HEK293 (cell line): ENCODE data around the gene OCRL.

ENCODE experiments used
- CTCF ChIA-PET: fragments of 350-600 bp; formaldehyde crosslinking; extraction: SDS; loops from one replicate; lab custom pipeline; 2021; ENCODE audit warnings: antibody characterized with exemption; lab: Yijun Ruan, JAX
- POLR2A ChIA-PET: fragments of 300-600 bp; formaldehyde crosslinking; extraction: SDS; loops from one replicate; lab custom pipeline; 2020; ENCODE audit warnings: antibody characterized with exemption, inconsistent platforms; lab: Yijun Ruan, JAX
- H3K27ac ChIP-seq: fragments of 200-500 bp; sonication (Bioruptor generic); 2 replicates; pipeline ENCODE4 v1.5.1; 2014; ENCODE audit warnings: low read depth, low read length, control low read depth, inconsistent platforms; ENCODE audit errors: extremely low read depth
- H3K36me3 ChIP-seq, 2 experiments: fragments of 200-500 bp in 1 of 2; sonication (Bioruptor generic) in 1 of 2; 1 replicate in 1 of 2; 2 replicates in 1 of 2; pipeline ENCODE4 v1.5.1; 2014 to 2017; ENCODE audit warnings: inconsistent platforms in 2 of 2, low read length in 2 of 2; ENCODE audit not compliant: control insufficient read depth in 2 of 2, insufficient read depth in 1 of 2
- H3K4me1 ChIP-seq: fragments of 200-500 bp; sonication (Bioruptor generic); 2 replicates; pipeline ENCODE4 v1.5.1; 2014; ENCODE audit warnings: mild to moderate bottlenecking, low read length, inconsistent platforms; ENCODE audit not compliant: control insufficient read depth, insufficient read depth
- H3K4me3 ChIP-seq: 2 replicates; pipeline ENCODE4 v1.5.1; 2011; ENCODE audit warnings: low read depth, mild to moderate bottlenecking, control low read depth, low read length, moderate library complexity
- H3K9me3 ChIP-seq: fragments of 200-500 bp; sonication (Bioruptor generic); 2 replicates; pipeline ENCODE4 v1.5.1; 2014; ENCODE audit warnings: low read depth, low read length, inconsistent platforms; ENCODE audit not compliant: control insufficient read depth, insufficient read depth
- KLF16 ChIP-seq: fragments of 450-650 bp; formaldehyde crosslinking; IDR thresholded peaks from 2 replicates; pipeline ENCODE4 v1.5.1; 2017; ENCODE audit warnings: missing biosample characterization, missing genetic modification characterization
- KLF7 ChIP-seq: fragments of 450-650 bp; formaldehyde crosslinking; IDR thresholded peaks from 2 replicates; pipeline ENCODE4 v1.5.1; 2016; ENCODE audit warnings: missing biosample characterization, missing genetic modification characterization, borderline replicate concordance
- REPIN1 ChIP-seq: fragments of 450-650 bp; formaldehyde crosslinking; IDR thresholded peaks from 2 replicates; pipeline ENCODE4 v1.5.1; 2017; ENCODE audit warnings: missing biosample characterization, missing genetic modification characterization, low read depth
- ZFP41 ChIP-seq: fragments of 450-650 bp; formaldehyde crosslinking; IDR thresholded peaks from 2 replicates; pipeline ENCODE4 v1.5.1; 2016; ENCODE audit warnings: missing biosample characterization, missing genetic modification characterization, borderline replicate concordance
- ZNF324 ChIP-seq: fragments of 450-650 bp; formaldehyde crosslinking; IDR thresholded peaks from 2 replicates; pipeline ENCODE4 v1.5.1; 2016; ENCODE audit warnings: missing biosample characterization, missing genetic modification characterization
- ZNF423 ChIP-seq: fragments of 450-650 bp; formaldehyde crosslinking; IDR thresholded peaks from 2 replicates; pipeline ENCODE4 v1.5.1; 2016; ENCODE audit warnings: missing biosample characterization, missing genetic modification characterization
- ZNF514 ChIP-seq: fragments of 450-650 bp; formaldehyde crosslinking; IDR thresholded peaks from 2 replicates; pipeline ENCODE4 v1.5.1; 2016; ENCODE audit warnings: missing biosample characterization, missing genetic modification characterization
- ZNF654 ChIP-seq: fragments of 450-650 bp; formaldehyde crosslinking; IDR thresholded peaks from 2 replicates; pipeline ENCODE4 v1.5.1; 2016; ENCODE audit warnings: low read depth, missing biosample characterization, missing genetic modification characterization
- ZNF664 ChIP-seq: fragments of 450-650 bp; formaldehyde crosslinking; IDR thresholded peaks from 2 replicates; pipeline ENCODE4 v1.5.1; 2016; ENCODE audit warnings: missing biosample characterization, missing genetic modification characterization
- ZNF677 ChIP-seq: fragments of 450-650 bp; IDR thresholded peaks from 2 replicates; pipeline ENCODE4 v1.5.0; 2018; ENCODE audit warnings: missing biosample characterization, mild to moderate bottlenecking, missing genetic modification characterization, moderate library complexity
- ZNF777 ChIP-seq: fragments of 450-650 bp; formaldehyde crosslinking; IDR thresholded peaks from 2 replicates; pipeline ENCODE4 v1.5.1; 2017; ENCODE audit warnings: missing biosample characterization, missing genetic modification characterization, borderline replicate concordance
- ZNF837 ChIP-seq: fragments of 450-650 bp; formaldehyde crosslinking; IDR thresholded peaks from 2 replicates; pipeline ENCODE4 v1.5.1; 2016; ENCODE audit warnings: missing biosample characterization, missing genetic modification characterization
- ZXDB ChIP-seq: fragments of 450-650 bp; formaldehyde crosslinking; IDR thresholded peaks from 2 replicates; pipeline ENCODE4 v1.5.1; 2016; ENCODE audit warnings: missing biosample characterization, missing genetic modification characterization
- TF ChIP-seq, protein P1 (sequence below): fragments of 450-650 bp; formaldehyde crosslinking; IDR thresholded peaks from 2 replicates; pipeline ENCODE4 v1.5.1; 2017; ENCODE audit warnings: missing biosample characterization, missing genetic modification characterization
- TF ChIP-seq, protein P2 (sequence below): fragments of 450-650 bp; formaldehyde crosslinking; IDR thresholded peaks from 2 replicates; pipeline ENCODE4 v1.5.1; 2016; ENCODE audit warnings: missing biosample characterization, missing genetic modification characterization
- TF ChIP-seq, protein P3 (sequence below): fragments of 450-650 bp; formaldehyde crosslinking; IDR thresholded peaks from 2 replicates; pipeline ENCODE4 v1.5.1; 2016; ENCODE audit warnings: missing biosample characterization, missing genetic modification characterization, borderline replicate concordance
- TF ChIP-seq, protein P4 (sequence below): fragments of 450-650 bp; formaldehyde crosslinking; IDR thresholded peaks from 2 replicates; pipeline ENCODE4 v1.5.1; 2016; ENCODE audit warnings: missing biosample characterization, missing genetic modification characterization

Gene OCRL

DNA sequence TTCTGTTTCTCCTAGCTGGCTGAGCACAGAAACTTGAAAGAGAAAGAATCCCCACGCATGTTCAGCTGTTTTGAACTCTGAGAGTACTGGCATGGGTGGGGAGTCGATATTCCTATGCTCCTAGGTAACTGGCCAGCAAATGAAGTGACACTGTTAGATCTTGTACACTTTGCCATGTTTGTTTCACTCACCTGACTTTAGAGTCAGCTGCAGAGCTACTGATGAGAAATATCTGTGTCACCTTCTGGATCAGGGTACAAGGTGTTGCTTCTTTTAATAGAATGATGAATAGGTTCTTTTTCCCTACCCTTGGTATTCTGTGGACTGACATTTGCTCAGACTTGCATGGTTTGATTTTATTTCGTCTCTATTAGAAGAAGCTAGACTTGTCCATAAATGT, 28.3 kb downstream of the OCRL start:
- Histone ChIP-seq H3K27ac (no peak overlapping the region), H3K36me3 (peaks cover 15 to 65% of the 10 kb centered on the region in 2 experiments), H3K4me3 (no peak overlapping the region), H3K4me1 (no peaks in the 10 kb centered on the region), H3K9me3 (no peaks in the 10 kb centered on the region; the same call in 1 of the 2 replicates)
- ChIA-PET POLR2A (no interaction called here), CTCF (interaction anchor here (0.6 kb wide), 1 partner anchor 107 kb away, joined by 3 read pairs; no protein-coding TSS in a partner anchor)
- TF ChIP-seq, protein P1, sequence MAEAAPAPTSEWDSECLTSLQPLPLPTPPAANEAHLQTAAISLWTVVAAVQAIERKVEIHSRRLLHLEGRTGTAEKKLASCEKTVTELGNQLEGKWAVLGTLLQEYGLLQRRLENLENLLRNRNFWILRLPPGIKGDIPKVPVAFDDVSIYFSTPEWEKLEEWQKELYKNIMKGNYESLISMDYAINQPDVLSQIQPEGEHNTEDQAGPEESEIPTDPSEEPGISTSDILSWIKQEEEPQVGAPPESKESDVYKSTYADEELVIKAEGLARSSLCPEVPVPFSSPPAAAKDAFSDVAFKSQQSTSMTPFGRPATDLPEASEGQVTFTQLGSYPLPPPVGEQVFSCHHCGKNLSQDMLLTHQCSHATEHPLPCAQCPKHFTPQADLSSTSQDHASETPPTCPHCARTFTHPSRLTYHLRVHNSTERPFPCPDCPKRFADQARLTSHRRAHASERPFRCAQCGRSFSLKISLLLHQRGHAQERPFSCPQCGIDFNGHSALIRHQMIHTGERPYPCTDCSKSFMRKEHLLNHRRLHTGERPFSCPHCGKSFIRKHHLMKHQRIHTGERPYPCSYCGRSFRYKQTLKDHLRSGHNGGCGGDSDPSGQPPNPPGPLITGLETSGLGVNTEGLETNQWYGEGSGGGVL (tag by site-specific recombination) = no peak
- TF ChIP-seq ZNF777 (tag by site-specific recombination) = no peak
- TF ChIP-seq KLF16 (tag by site-specific recombination) = no peak
- no peak for TF ChIP-seq ZXDB (tag by site-specific recombination)
- TF ChIP-seq ZNF654 (tag by site-specific recombination) = no peak
- TF ChIP-seq ZNF677 (tag by site-specific recombination) = no peak
- no peak for TF ChIP-seq ZFP41
- TF ChIP-seq, protein P2, sequence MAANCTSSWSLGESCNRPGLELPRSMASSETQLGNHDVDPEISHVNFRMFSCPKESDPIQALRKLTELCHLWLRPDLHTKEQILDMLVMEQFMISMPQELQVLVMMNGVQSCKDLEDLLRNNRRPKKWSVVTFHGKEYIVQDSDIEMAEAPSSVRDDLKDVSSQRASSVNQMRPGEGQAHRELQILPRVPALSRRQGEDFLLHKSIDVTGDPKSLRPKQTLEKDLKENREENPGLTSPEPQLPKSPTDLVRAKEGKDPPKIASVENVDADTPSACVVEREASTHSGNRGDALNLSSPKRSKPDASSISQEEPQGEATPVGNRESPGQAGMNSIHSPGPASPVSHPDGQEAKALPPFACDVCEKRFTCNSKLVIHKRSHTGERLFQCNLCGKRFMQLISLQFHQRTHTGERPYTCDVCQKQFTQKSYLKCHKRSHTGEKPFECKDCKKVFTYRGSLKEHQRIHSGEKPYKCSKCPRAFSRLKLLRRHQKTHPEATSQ = no peak
- no peak for TF ChIP-seq ZNF664 (tag by site-specific recombination)
- TF ChIP-seq ZNF514 (tag by site-specific recombination) = no peak
- TF ChIP-seq, protein P3, sequence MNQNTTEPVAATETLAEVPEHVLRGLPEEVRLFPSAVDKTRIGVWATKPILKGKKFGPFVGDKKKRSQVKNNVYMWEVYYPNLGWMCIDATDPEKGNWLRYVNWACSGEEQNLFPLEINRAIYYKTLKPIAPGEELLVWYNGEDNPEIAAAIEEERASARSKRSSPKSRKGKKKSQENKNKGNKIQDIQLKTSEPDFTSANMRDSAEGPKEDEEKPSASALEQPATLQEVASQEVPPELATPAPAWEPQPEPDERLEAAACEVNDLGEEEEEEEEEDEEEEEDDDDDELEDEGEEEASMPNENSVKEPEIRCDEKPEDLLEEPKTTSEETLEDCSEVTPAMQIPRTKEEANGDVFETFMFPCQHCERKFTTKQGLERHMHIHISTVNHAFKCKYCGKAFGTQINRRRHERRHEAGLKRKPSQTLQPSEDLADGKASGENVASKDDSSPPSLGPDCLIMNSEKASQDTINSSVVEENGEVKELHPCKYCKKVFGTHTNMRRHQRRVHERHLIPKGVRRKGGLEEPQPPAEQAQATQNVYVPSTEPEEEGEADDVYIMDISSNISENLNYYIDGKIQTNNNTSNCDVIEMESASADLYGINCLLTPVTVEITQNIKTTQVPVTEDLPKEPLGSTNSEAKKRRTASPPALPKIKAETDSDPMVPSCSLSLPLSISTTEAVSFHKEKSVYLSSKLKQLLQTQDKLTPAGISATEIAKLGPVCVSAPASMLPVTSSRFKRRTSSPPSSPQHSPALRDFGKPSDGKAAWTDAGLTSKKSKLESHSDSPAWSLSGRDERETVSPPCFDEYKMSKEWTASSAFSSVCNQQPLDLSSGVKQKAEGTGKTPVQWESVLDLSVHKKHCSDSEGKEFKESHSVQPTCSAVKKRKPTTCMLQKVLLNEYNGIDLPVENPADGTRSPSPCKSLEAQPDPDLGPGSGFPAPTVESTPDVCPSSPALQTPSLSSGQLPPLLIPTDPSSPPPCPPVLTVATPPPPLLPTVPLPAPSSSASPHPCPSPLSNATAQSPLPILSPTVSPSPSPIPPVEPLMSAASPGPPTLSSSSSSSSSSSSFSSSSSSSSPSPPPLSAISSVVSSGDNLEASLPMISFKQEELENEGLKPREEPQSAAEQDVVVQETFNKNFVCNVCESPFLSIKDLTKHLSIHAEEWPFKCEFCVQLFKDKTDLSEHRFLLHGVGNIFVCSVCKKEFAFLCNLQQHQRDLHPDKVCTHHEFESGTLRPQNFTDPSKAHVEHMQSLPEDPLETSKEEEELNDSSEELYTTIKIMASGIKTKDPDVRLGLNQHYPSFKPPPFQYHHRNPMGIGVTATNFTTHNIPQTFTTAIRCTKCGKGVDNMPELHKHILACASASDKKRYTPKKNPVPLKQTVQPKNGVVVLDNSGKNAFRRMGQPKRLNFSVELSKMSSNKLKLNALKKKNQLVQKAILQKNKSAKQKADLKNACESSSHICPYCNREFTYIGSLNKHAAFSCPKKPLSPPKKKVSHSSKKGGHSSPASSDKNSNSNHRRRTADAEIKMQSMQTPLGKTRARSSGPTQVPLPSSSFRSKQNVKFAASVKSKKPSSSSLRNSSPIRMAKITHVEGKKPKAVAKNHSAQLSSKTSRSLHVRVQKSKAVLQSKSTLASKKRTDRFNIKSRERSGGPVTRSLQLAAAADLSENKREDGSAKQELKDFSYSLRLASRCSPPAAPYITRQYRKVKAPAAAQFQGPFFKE (tag by site-specific recombination) = no peak
- no peak for TF ChIP-seq ZNF324 (tag by site-specific recombination)
- TF ChIP-seq, protein P4, sequence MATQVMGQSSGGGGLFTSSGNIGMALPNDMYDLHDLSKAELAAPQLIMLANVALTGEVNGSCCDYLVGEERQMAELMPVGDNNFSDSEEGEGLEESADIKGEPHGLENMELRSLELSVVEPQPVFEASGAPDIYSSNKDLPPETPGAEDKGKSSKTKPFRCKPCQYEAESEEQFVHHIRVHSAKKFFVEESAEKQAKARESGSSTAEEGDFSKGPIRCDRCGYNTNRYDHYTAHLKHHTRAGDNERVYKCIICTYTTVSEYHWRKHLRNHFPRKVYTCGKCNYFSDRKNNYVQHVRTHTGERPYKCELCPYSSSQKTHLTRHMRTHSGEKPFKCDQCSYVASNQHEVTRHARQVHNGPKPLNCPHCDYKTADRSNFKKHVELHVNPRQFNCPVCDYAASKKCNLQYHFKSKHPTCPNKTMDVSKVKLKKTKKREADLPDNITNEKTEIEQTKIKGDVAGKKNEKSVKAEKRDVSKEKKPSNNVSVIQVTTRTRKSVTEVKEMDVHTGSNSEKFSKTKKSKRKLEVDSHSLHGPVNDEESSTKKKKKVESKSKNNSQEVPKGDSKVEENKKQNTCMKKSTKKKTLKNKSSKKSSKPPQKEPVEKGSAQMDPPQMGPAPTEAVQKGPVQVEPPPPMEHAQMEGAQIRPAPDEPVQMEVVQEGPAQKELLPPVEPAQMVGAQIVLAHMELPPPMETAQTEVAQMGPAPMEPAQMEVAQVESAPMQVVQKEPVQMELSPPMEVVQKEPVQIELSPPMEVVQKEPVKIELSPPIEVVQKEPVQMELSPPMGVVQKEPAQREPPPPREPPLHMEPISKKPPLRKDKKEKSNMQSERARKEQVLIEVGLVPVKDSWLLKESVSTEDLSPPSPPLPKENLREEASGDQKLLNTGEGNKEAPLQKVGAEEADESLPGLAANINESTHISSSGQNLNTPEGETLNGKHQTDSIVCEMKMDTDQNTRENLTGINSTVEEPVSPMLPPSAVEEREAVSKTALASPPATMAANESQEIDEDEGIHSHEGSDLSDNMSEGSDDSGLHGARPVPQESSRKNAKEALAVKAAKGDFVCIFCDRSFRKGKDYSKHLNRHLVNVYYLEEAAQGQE (tag by site-specific recombination) = no peak
- no peak for TF ChIP-seq ZNF423 (tag by site-specific recombination)
- no peak for TF ChIP-seq KLF7 (tag by site-specific recombination)
- no peak for TF ChIP-seq ZNF837 (tag by site-specific recombination)
- TF ChIP-seq REPIN1 (tag by site-specific recombination) = no peak
